ENCODE data around the gene SH2D7. TPM values are rescaled to one million over a fixed set of nuclear protein-coding genes. Genes with fewer than 3 reads are reported as not detected.

SH2D7 gene
- total RNA-seq, 1 experiment from 2014 or later = not detected

DNA sequence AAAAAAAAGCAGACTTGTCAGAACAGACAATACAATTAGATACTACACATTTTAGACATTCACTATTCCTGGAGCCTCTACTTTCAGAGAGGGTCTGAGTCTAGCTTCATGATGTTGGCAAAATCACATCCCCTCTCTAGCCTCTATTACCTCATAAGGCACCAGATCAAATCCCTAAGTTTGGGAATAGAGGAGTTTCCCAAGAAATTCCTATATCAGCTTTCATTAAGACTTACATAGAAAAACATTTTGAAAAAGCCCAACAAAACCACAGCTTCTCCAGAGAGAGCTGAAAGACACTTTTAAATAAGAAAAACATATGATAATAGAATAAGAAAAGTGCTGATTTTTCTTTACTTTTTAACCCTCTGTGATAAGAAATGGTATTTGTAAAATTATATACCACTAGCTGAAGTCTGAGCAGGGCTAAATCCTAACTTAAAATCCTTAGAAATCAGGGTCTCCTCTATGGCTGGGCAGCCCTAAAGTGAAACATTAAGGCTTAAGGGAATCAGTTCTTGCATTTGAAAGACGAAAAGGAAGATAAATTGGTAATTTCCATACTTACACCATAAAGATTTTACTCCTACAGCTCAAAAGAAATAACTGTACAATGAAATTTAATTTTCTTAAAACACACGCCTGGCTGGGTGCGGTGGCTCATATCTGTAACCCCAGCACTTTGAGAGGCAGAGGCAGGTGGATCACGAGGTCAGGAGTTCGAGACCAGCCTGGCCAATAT, 19.1 kb upstream of the SH2D7 start:
- H3K27ac Mint-ChIP-seq (ENCODE audit: unreplicated experiment) = no peak overlapping the region
- no peak for DNase-seq
- CTCF ChIA-PET = interaction anchor here (0.7 kb wide), 1 partner anchor 8 kb away, joined by 3 read pairs; no protein-coding TSS in a partner anchor
- no peaks in the 10 kb centered on the region for H3K9me3 Mint-ChIP-seq (ENCODE audit: low read depth, unreplicated experiment)
- no peaks in the 10 kb centered on the region for H3K27me3 Mint-ChIP-seq (ENCODE audit: unreplicated experiment)
- BruUV-seq (replicated peaks) = no TSS peak
- H3K4me3 Mint-ChIP-seq (ENCODE audit: low read depth, unreplicated experiment) = no peak overlapping the region
- TF ChIP-seq, protein P1, sequence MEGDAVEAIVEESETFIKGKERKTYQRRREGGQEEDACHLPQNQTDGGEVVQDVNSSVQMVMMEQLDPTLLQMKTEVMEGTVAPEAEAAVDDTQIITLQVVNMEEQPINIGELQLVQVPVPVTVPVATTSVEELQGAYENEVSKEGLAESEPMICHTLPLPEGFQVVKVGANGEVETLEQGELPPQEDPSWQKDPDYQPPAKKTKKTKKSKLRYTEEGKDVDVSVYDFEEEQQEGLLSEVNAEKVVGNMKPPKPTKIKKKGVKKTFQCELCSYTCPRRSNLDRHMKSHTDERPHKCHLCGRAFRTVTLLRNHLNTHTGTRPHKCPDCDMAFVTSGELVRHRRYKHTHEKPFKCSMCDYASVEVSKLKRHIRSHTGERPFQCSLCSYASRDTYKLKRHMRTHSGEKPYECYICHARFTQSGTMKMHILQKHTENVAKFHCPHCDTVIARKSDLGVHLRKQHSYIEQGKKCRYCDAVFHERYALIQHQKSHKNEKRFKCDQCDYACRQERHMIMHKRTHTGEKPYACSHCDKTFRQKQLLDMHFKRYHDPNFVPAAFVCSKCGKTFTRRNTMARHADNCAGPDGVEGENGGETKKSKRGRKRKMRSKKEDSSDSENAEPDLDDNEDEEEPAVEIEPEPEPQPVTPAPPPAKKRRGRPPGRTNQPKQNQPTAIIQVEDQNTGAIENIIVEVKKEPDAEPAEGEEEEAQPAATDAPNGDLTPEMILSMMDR (IDR thresholded peaks at IDR 0.05; ENCODE audit: unreplicated experiment) = no peak
- intact Hi-C loops (cut with micrococcal nuclease; ENCODE audit: unreplicated experiment) = no loop called here
- H3K4me1 Mint-ChIP-seq (ENCODE audit: low read depth, unreplicated experiment) = peaks cover 17% of the 10 kb centered on the region
- H3K36me3 Mint-ChIP-seq (ENCODE audit: insufficient read depth, unreplicated experiment) = peaks cover 31% of the 10 kb centered on the region

GRCh38 chr15:78075490-78076230, 16.7 kb upstream of the SH2D7 start:
- peak; percentile 53 for DNase-seq
- BruUV-seq (replicated peaks) = no TSS peak
- Mint-ChIP-seq H3K4me3 (ENCODE audit: low read depth, unreplicated experiment) (peak overlapping the region; percentile 85), H3K27me3 (ENCODE audit: unreplicated experiment) (no peaks in the 10 kb centered on the region), H3K9me3 (ENCODE audit: low read depth, unreplicated experiment) (no peaks in the 10 kb centered on the region), H3K4me1 (ENCODE audit: low read depth, unreplicated experiment) (peaks cover 28% of the 10 kb centered on the region), H3K27ac (ENCODE audit: unreplicated experiment) (peak overlapping the region; percentile 54), H3K36me3 (ENCODE audit: insufficient read depth, unreplicated experiment) (peaks cover 32% of the 10 kb centered on the region)
- intact Hi-C loops (cut with micrococcal nuclease; ENCODE audit: unreplicated experiment) = no loop called here
- TF ChIP-seq, protein P1 (IDR thresholded peaks at IDR 0.05; ENCODE audit: unreplicated experiment) = no peak
- CTCF ChIA-PET = interaction anchor here (0.6 to 1.3 kb wide), 4 partner anchors 14 to 619 kb away, joined by 4 to 5 read pairs (median 4); no protein-coding TSS in a partner anchor

GRCh38 chr15:78076231-78077052, 15.9 kb upstream of the SH2D7 start:
- Mint-ChIP-seq H3K36me3 (ENCODE audit: insufficient read depth, unreplicated experiment) (peaks cover 32% of the 10 kb centered on the region), H3K9me3 (ENCODE audit: low read depth, unreplicated experiment) (no peaks in the 10 kb centered on the region), H3K27me3 (ENCODE audit: unreplicated experiment) (no peaks in the 10 kb centered on the region), H3K4me3 (ENCODE audit: low read depth, unreplicated experiment) (peak overlapping the region; percentile 85), H3K27ac (ENCODE audit: unreplicated experiment) (peak overlapping the region; percentile 54), H3K4me1 (ENCODE audit: low read depth, unreplicated experiment) (peaks cover 28% of the 10 kb centered on the region)
- TF ChIP-seq, protein P1 (IDR thresholded peaks at IDR 0.05; ENCODE audit: unreplicated experiment) = peak; percentile 14
- CTCF ChIA-PET = interaction anchor here (0.6 to 1.3 kb wide), 3 partner anchors 15 to 32 kb away, joined by 3 to 4 read pairs (median 4); no protein-coding TSS in a partner anchor
- no peak for DNase-seq
- BruUV-seq (replicated peaks) = TSS peak; percentile 21
- intact Hi-C loops (cut with micrococcal nuclease; ENCODE audit: unreplicated experiment) = no loop called here
